Stomach (tissue), 9 donors: ENCODE data around the gene G6PD. TPM values are rescaled to one million over a fixed set of nuclear protein-coding genes. Genes with fewer than 3 reads are reported as not detected.
A peak's percentile ranks its signal among the peaks of the same experiment; 100 is the strongest.

Source experiments
- DNase-seq, 2 donors: peaks; one replicate each; pipeline versions ENCODE4 v3.0.0 to v3.0.0-alpha.2; 2013 to 2019
- H3K27ac ChIP-seq, 5 donors: fragments of 200-600 bp in 4 of 5; sonication (generic) in 4 of 5; one replicate each; pipeline ENCODE4 v1.5.1; 2013 to 2019; ENCODE audit warnings: mild to moderate bottlenecking in 1 of 5, moderate library complexity in 1 of 5
- H3K27me3 ChIP-seq, 3 donors: fragments of 200-600 bp; sonication (generic); one replicate each; pipeline ENCODE4 v1.5.1; 2017 to 2019; ENCODE audit warnings: mixed run types in 1 of 3
- H3K36me3 ChIP-seq, 4 donors: fragments of 200-600 bp; sonication (generic); 1 replicate in 3 of 4; 2 replicates in 1 of 4; pipeline ENCODE4 v1.5.1; 2016 to 2019
- H3K4me1 ChIP-seq, 4 donors: fragments of 200-600 bp; sonication (generic); one replicate each; pipeline ENCODE4 v1.5.1; 2016 to 2019
- H3K4me3 ChIP-seq, 4 donors: fragments of 200-600 bp; sonication (generic) in 3 of 4; one replicate each; pipeline ENCODE4 v1.5.1; 2016 to 2019; ENCODE audit warnings: mild to moderate bottlenecking in 1 of 4
- H3K9me3 ChIP-seq, 4 donors: fragments of 200-600 bp; sonication (generic); one replicate each; pipeline ENCODE4 v1.5.1; 2016 to 2019
- CTCF ChIP-seq, 7 experiments: fragments of 450-650 bp in 4 of 7; fragments of 200-600 bp in 3 of 7; sonication (generic) in 3 of 7; IDR thresholded peaks; one replicate each; pipeline ENCODE4 v1.5.1; 2016 to 2019; ENCODE audit warnings: antibody characterized with exemption in 7 of 7, control low read depth in 2 of 7, mild to moderate bottlenecking in 1 of 7
- EP300 ChIP-seq: sonication (generic); formaldehyde crosslinking; IDR thresholded peaks from one replicate; pipeline ENCODE4 v1.6.1; 2017; ENCODE audit warnings: antibody characterized with exemption
- POLR2A ChIP-seq, 4 donors: fragments of 450-650 bp; IDR thresholded peaks; one replicate each; pipeline ENCODE4 v1.6.1; 2016; ENCODE audit warnings: antibody characterized with exemption in 4 of 4, control low read depth in 2 of 4, mild to moderate bottlenecking in 1 of 4, moderate library complexity in 1 of 4
- POLR2AphosphoS5 ChIP-seq, 3 donors: sonication (generic); formaldehyde crosslinking; IDR thresholded peaks; one replicate each; pipeline ENCODE4 v1.6.1; 2016; ENCODE audit warnings: antibody characterized with exemption in 3 of 3
- WGBS, 5 donors: extraction: QIAGEN DNeasy Blood & Tissue Kit in 3 of 5; methylation state at CpG; one replicate each; pipeline versions ENCODE4 v1.1.5 to v1.1.7; 2013 to 2018; 5-methylcytosine and 5-hydroxymethylcytosine counted together
- intact Hi-C: fragments of 100-400 bp; cut with DNase I; formaldehyde crosslinking; loops from one replicate; pipeline ENCODE4 v1.15.1; 2023; ENCODE audit warnings: low total_unique reads
- polyA plus RNA-seq, 3 donors: library from polyadenylated mRNA; stranded (reverse); fragments of 200-250 nt; gene quantifications; one replicate each; pipeline ENCODE4 v1.2.3, GENCODE V29; 2013
- total RNA-seq, 5 donors: library from RNA; depleted of rRNA; stranded (reverse); fragments of >200 nt; gene quantifications; one replicate each; pipeline versions ENCODE4 v1.1.0 to v1.2.3, GENCODE V29; 2014 to 2016
- donor health status: healthy with polysubstance abuse.
- donor health status: Bipolar disorder and iron deficiency.
- donor health status: healthy.

Gene G6PD
- total and polyA plus RNA-seq, 8 donors: 10.3 to 41.7 (median 23.4) TPM

- intact Hi-C loops: no loop called here
- 68 to 87% (median 75%) methylated on average over 3 to 6 of the region's 6 CpGs for WGBS, 5 donors
- DNase-seq: no peak
- no peak for TF ChIP-seq POLR2A (IDR thresholded peaks at IDR 0.05)
- no peak for TF ChIP-seq CTCF (IDR thresholded peaks at IDR 0.05)
- no peak for TF ChIP-seq POLR2AphosphoS5 (IDR thresholded peaks at IDR 0.05)
- no peak for TF ChIP-seq EP300
- H3K27me3 ChIP-seq: peaks cover 0 to 4% (median 0%) of the 10 kb centered on the region in 3 donors
- H3K27ac ChIP-seq: no peak overlapping the region
- no peaks in the 10 kb centered on the region for H3K9me3 ChIP-seq
- H3K4me1 ChIP-seq: peaks cover 0 to 13% (median 6%) of the 10 kb centered on the region in 4 donors
- no peak overlapping the region for H3K4me3 ChIP-seq
- peaks cover 11 to 36% (median 29%) of the 10 kb centered on the region in 4 donors for H3K36me3 ChIP-seq
Measured at GRCh38 chrX:154529206-154529612, 17.4 kb downstream of the G6PD start.

GRCh38 chrX:154526901-154527675, 19.6 kb downstream of the G6PD start:
- Histone ChIP-seq H3K9me3 (no peaks in the 10 kb centered on the region), H3K4me1 (peaks cover 0 to 12% (median 6%) of the 10 kb centered on the region in 4 donors), H3K36me3 (peaks cover 1 to 15% (median 7%) of the 10 kb centered on the region in 4 donors), H3K4me3 (peak overlapping the region; percentile 13 to 28 (median 22)), H3K27me3 (peaks cover 0 to 4% (median 0%) of the 10 kb centered on the region in 3 donors), H3K27ac (peak overlapping the region; percentile 39 to 77 (median 69))
- 3 to 17% (median 8%) methylated on average over 8 to 15 of the region's 15 CpGs for WGBS, 5 donors
- peak in 1 of 3 donors; percentile 46 for TF ChIP-seq POLR2AphosphoS5 (IDR thresholded peaks at IDR 0.05)
- TF ChIP-seq CTCF (IDR thresholded peaks at IDR 0.05): peak in 4 of 7 experiments; percentile 19 to 46 (median 32)
- TF ChIP-seq EP300: no peak
- TF ChIP-seq POLR2A (IDR thresholded peaks at IDR 0.05): no peak
- intact Hi-C loops: no loop called here
- DNase-seq: peak; percentile 76 to 93

GRCh38 chrX:154525606-154526490, 20.8 kb downstream of the G6PD start:
- 68 to 83% (median 81%) methylated on average over 14 of the region's 14 CpGs for WGBS, 5 donors
- DNase-seq: no peak
- Histone ChIP-seq H3K36me3 (peaks cover 0 to 3% (median 0%) of the 10 kb centered on the region in 4 donors), H3K27me3 (peaks cover 0 to 4% (median 0%) of the 10 kb centered on the region in 3 donors), H3K4me3 (no peak overlapping the region), H3K4me1 (peaks cover 0 to 12% (median 6%) of the 10 kb centered on the region in 4 donors), H3K9me3 (no peaks in the 10 kb centered on the region), H3K27ac (no peak overlapping the region)
- intact Hi-C loops: no loop called here
- TF ChIP-seq POLR2AphosphoS5 (IDR thresholded peaks at IDR 0.05) (no peak), POLR2A (IDR thresholded peaks at IDR 0.05) (no peak), EP300 (no peak), CTCF (IDR thresholded peaks at IDR 0.05) (no peak)

- WGBS, 5 donors: 81 to 96% (median 92%) methylated on average over 5 to 8 of the region's 8 CpGs
- H3K27me3 ChIP-seq: peaks cover 0 to 3% (median 0%) of the 10 kb centered on the region in 3 donors
- no peaks in the 10 kb centered on the region for H3K9me3 ChIP-seq
- no peak overlapping the region for H3K27ac ChIP-seq
- no peak for DNase-seq
- no peaks in the 10 kb centered on the region for H3K36me3 ChIP-seq
- H3K4me1 ChIP-seq: peaks cover 7 to 20% (median 16%) of the 10 kb centered on the region in 4 donors
- intact Hi-C loops: no loop called here
- no peak overlapping the region for H3K4me3 ChIP-seq
- no peak for TF ChIP-seq EP300
- TF ChIP-seq POLR2AphosphoS5 (IDR thresholded peaks at IDR 0.05): no peak
- TF ChIP-seq POLR2A (IDR thresholded peaks at IDR 0.05): no peak
Measured at GRCh38 chrX:154519389-154519788, 27.3 kb downstream of the G6PD start.
